ENCODE results near the gene SOX5.

Gene SOX5

DNA sequence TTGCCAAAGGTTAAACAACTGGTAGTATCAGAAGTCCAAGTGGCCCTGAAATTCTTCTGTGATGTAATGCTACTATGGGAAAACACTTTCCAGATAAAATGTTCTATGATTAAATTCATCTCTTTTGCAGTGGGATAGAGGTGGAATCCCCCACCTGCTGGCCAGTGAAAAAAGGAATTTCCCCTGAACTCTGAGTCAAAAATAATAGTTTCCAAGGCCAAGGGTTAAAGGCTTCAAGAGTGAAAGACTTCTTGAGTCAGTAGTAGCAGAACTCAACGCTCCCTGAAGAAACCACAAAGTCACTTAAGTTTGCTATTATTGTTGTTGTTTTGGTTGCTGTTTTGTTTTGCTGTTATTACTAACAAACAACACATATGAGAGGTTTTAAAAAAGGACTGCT, 330.8 kb downstream of the SOX5 start:
- DNase-seq (ENCODE audit: low read depth in 3 of 3, low spot score in 1 of 3) = no peak

- no peak for DNase-seq (ENCODE audit: low read depth in 3 of 3, low spot score in 1 of 3)
These were observed 331.7 kb downstream of the SOX5 start for GRCh38 chr12:23617749-23618148.

DNA sequence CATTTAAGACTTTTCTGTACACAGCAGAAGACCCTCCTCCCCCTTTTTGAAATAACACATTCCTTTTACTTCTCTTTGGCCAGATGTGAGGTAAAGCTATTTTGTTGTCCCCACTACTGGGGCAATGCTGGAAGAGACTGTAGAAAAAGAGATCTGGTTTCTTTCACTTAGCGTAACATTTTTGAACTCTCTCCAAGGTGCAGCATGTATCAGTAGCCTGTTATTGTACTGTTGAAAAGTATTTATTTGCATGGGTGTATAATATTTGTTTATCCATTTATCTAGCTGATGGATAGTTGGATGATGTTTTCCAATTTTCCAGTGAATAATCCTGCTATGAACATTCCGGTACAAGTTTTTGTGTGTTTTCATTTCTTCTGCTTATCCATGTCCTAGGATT, 335.2 kb downstream of the SOX5 start:
- DNase-seq (ENCODE audit: low read depth in 3 of 3, low spot score in 1 of 3) = no peak

- no peak for DNase-seq (ENCODE audit: low read depth in 3 of 3, low spot score in 1 of 3)
These were observed 338.1 kb downstream of the SOX5 start for GRCh38 chr12:23611320-23611719.

DNA sequence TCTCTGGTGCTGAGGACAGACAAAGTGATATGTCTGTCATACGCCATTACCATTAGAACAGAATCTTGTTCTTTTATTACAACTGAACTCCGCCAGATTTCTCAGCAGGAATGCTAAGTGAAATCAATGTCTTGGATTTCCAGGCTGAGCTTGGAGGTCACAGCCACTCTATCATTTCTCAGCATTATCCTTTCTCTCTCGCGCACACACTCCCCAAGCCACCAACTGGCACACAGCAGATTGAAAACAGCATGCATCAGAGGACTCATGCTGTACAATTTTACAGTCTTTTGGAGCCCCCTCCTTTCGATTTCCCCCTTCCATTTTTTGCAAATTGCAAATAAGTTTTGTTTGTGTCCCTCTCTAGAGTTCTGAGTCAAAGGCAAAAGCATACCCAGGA, 348.6 kb downstream of the SOX5 start:
- no peak for DNase-seq (ENCODE audit: low read depth in 3 of 3, low spot score in 1 of 3)

DNA sequence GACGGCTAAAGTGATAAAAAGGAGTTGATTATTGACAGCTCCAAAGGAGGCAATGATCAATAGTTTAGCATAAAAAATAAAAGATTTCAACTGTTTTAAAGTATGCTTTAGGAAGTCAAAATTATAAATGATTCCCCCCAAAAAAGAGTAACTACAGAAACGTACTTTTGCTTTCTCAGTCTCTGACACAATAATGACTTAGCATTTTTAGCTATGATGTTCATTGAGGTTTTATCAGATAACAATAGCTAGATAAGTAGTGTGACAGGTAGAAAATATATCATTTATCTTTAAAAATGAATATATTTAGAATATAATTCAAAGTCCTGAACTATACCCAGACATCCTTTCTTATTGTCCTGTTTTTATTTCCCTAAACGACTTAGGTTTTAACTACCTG, 352.9 kb downstream of the SOX5 start:
- no peak for DNase-seq (ENCODE audit: low read depth in 3 of 3, low spot score in 1 of 3)

GRCh38 chr12:23587833-23588559, 361.5 kb downstream of the SOX5 start:
- DNase-seq (ENCODE audit: low read depth in 3 of 3, low spot score in 1 of 3) = no peak

GRCh38 chr12:23585782-23586163, 363.7 kb downstream of the SOX5 start:
- DNase-seq (ENCODE audit: low read depth in 3 of 3, low spot score in 1 of 3) = no peak

GRCh38 chr12:23585156-23585781, 364.2 kb downstream of the SOX5 start:
- DNase-seq (ENCODE audit: low read depth in 3 of 3, low spot score in 1 of 3) = no peak

DNA sequence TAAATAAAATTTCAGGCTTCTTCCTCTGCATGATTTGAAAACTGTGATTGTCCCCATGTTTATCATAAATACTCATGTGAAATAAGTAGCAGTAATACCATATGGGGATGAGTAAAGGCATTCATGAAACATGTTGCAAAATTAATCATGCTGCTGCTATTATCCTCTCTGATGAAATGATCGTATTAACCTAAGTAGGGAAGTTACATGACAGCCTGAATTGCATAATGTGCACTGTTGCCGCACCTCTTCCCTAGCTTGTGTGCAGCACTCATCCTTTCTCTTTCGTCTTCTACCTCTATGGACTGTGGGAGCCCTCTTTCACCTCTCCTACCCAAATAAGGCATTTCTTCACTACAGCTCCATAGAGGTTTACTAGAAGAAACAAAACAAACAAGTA, 367.6 kb downstream of the SOX5 start:
- no peak for DNase-seq (ENCODE audit: low read depth in 3 of 3, low spot score in 1 of 3)

GRCh38 chr12:23579257-23579656, 370.2 kb downstream of the SOX5 start:
- no peak for DNase-seq (ENCODE audit: low read depth in 3 of 3, low spot score in 1 of 3)

- no peak for DNase-seq (ENCODE audit: low read depth in 3 of 3, low spot score in 1 of 3)
These were observed 373.1 kb downstream of the SOX5 start for GRCh38 chr12:23576372-23576771.

DNA sequence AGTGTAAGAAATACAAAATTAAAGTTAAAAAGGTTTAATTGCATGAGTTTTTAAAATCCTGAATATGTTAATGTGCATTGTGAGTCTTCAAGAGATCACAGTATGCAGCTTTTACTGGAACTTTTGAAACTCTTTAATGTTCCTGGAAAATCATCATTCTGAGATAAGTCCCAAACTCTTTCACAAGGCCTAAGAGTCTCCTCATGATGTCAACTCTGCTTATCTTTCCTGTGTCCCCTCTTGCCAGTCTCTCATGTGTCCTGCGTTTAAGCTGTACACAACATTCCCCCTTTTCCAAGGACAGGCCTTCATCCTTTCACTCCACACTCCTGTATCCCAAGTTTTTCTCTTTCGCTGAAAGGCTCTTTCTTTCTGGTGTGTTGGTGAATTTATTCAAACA, 380.1 kb downstream of the SOX5 start:
- no peak for DNase-seq (ENCODE audit: low read depth in 3 of 3, low spot score in 1 of 3)

- DNase-seq (ENCODE audit: low read depth in 3 of 3, low spot score in 1 of 3) = no peak
These were observed 383.3 kb downstream of the SOX5 start for GRCh38 chr12:23566133-23566532.

- DNase-seq (ENCODE audit: low read depth in 3 of 3, low spot score in 1 of 3) = no peak
These were observed 384.9 kb downstream of the SOX5 start for GRCh38 chr12:23564451-23565152.

GRCh38 chr12:23561364-23562345, 387.8 kb downstream of the SOX5 start:
- no peak for DNase-seq (ENCODE audit: low read depth in 3 of 3, low spot score in 1 of 3)

- DNase-seq (ENCODE audit: low read depth in 3 of 3, low spot score in 1 of 3) = no peak
These were observed 388.9 kb downstream of the SOX5 start for GRCh38 chr12:23560611-23561010.

DNA sequence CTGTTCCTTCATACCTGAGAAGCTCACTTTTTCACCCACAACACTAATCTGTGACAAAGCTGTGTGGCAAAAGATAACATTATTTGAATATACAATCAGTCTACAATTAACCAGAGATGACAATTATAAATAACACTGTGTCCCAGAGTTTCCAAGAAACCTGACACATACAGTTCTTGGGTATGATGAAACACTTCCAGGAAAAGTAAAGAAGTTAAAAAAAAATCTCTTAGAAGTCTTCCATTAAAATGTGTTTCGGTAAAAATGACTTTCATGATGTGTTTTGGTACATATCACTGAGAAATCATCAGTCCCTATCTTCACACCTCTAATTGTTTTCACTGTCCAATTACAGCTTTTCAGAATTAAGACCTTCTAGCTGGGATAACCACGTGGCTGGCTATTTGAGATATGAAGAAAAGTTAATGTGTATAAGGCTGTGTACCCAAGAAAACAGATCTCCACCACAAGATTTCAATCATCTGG, 390.2 kb downstream of the SOX5 start:
- DNase-seq (ENCODE audit: low read depth in 3 of 3, low spot score in 1 of 3) = no peak

DNA sequence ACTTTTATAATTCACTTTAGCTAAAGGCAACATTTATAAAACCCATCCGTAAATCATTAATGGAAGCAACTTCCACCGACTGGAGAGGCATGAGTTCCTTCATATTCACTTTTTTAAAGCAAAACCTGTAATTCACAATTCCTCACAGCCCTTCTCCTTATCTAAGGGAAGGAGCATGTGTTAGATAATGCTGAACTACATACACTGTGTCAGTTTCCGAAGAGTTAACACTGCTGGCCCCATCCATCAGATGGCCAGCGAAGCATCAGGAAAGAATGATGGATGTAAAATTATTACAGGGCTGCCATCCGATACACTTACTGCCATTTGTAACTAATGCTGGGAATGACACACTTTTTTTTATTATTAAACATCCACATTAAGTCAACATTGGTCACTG, 392.8 kb downstream of the SOX5 start:
- DNase-seq (ENCODE audit: low read depth in 3 of 3, low spot score in 1 of 3) = no peak

GRCh38 chr12:23555825-23556207, 393.7 kb downstream of the SOX5 start:
- no peak for DNase-seq (ENCODE audit: low read depth in 3 of 3, low spot score in 1 of 3)

- DNase-seq (ENCODE audit: low read depth in 3 of 3, low spot score in 1 of 3) = no peak
These were observed 394.2 kb downstream of the SOX5 start for GRCh38 chr12:23555180-23555824.

Data from stimulated activated CD4-positive, alpha-beta T cell treated with anti-CD3 and anti-CD28 coated beads, TNF-alpha, amount 100 ng/mL, for 1 hour (primary cell).